ENCODE results near the gene FCN1.
A peak's percentile ranks its signal among the peaks of the same experiment; 100 is the strongest.

FCN1 gene

GRCh38 chr9:134936346-134937163 is 18.8 kb upstream of the FCN1 start:
- DNase-seq, result no peak

- DNase-seq, result no peak
Observed at GRCh38 chr9:134935701-134936345, 18.1 kb upstream of the FCN1 start.

- no peak for DNase-seq
Observed at GRCh38 chr9:134935056-134935640, 17.4 kb upstream of the FCN1 start.

- DNase-seq, result no peak
Observed at GRCh38 chr9:134933076-134933659, 15.5 kb upstream of the FCN1 start.

- no peak for DNase-seq
Observed at GRCh38 chr9:134932606-134933005, 14.9 kb upstream of the FCN1 start.

GRCh38 chr9:134932171-134932570 is 14.5 kb upstream of the FCN1 start:
- no peak for DNase-seq

- no peak for DNase-seq
Observed at GRCh38 chr9:134930398-134930797, 12.7 kb upstream of the FCN1 start.

GRCh38 chr9:134929193-134930158 is 11.8 kb upstream of the FCN1 start:
- peak; percentile 36 for DNase-seq

GRCh38 chr9:134928436-134929192 is 10.9 kb upstream of the FCN1 start:
- DNase-seq, result no peak

- no peak for DNase-seq
Observed at GRCh38 chr9:134925011-134925511, 7.3 kb upstream of the FCN1 start.

GRCh38 chr9:134923466-134923865 is 5.8 kb upstream of the FCN1 start:
- DNase-seq, result no peak

GRCh38 chr9:134922932-134923240 is 5.2 kb upstream of the FCN1 start:
- DNase-seq, result no peak

- DNase-seq, result peak; percentile 37
Observed at GRCh38 chr9:134922066-134922931, 4.6 kb upstream of the FCN1 start.

GRCh38 chr9:134919303-134919702 is 1.6 kb upstream of the FCN1 start:
- no peak for DNase-seq

- no peak for DNase-seq
Observed at GRCh38 chr9:134918646-134919045, 934 bp upstream of the FCN1 start.

- DNase-seq, result no peak
Observed at GRCh38 chr9:134916161-134916665, 1.5 kb downstream of the FCN1 start.

GRCh38 chr9:134915046-134915985 is 2.4 kb downstream of the FCN1 start:
- no peak for DNase-seq

- DNase-seq, result no peak
Observed at GRCh38 chr9:134914501-134914834, 3.2 kb downstream of the FCN1 start.
